Left ventricle myocardium superior (tissue), 1 donor: ENCODE results near the gene ADGRG3. TPM values are rescaled to one million over a fixed set of nuclear protein-coding genes. Genes with fewer than 3 reads are reported as not detected.

ENCODE experiments used
- ATAC-seq: fragments of 200-7000 bp; cut with Tn5 transposase; one replicate; pipeline ENCODE4 v1.9.1; 2020; ENCODE audit warnings: mild to moderate bottlenecking, moderate library complexity
- DNase-seq: peaks from one replicate; pipeline ENCODE4 v3.0.0-alpha.2; 2020
- intact Hi-C: fragments of 100-400 bp; cut with micrococcal nuclease; formaldehyde crosslinking; loops from one replicate; pipeline ENCODE4 v1.11.0; 2022
- total RNA-seq: library from RNA; stranded (reverse); fragmentation: NEBNext Ultra II Directional; extraction: Animal tissue kit (Norgen Biotek cat#: 25700); gene quantifications from one replicate; pipeline ENCODE4 v1.2.1, GENCODE V29; 2021
- donor health status: DM: no; HTN: yes; CAD: no; lungs with severe emphysema.

Gene ADGRG3
- total RNA-seq, 1 donor from 2014 or later, result 0.82 TPM

- intact Hi-C loops, result no loop called here
Measured at GRCh38 chr16:57688987-57689761, 21.1 kb downstream of the ADGRG3 start.

DNA sequence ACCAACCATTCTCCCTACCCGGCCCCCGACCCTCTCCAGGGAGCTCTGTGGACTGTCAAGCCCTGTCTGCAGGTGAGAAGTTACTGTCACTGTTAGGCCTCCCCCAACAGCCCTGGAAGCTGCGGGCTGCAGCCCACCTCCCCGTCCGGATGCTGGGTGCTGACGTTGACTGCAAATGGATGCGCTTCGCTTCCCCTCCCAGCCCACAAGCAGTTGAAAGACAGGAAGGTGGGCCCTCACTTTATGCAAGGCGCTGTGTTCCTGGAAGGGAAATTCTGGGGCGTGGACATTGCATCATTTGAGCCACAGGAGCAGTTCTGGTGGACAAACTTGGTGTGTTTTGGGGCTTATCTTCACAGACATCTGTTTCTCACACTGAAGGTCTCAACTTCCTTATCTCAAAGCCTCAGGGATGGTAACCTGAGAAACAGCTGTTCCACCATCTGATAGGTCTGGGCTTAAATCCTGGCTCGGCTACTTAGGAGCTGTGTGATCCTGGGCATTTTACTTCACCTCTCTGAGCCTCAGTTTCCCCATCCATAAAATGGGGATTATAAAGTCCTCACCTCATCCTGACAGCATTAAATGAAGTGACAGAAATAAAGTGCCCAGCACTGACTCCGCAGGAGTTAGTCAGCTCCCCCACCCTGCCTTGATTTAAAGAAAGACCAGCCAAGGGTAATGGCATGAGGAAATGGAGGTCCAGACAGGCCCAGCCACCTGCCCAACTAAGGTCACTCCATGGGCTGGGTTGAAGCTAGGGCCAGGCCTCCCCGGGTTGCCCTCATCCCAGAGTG lies 21.9 kb downstream of the ADGRG3 start:
- no peak for DNase-seq
- ATAC-seq, result peak; percentile 48
- intact Hi-C loops, result no loop called here

More at GRCh38 chr16:57688987-57689761, 21.1 kb downstream of the ADGRG3 start:
- ATAC-seq (no peak), DNase-seq (no peak)

DNA sequence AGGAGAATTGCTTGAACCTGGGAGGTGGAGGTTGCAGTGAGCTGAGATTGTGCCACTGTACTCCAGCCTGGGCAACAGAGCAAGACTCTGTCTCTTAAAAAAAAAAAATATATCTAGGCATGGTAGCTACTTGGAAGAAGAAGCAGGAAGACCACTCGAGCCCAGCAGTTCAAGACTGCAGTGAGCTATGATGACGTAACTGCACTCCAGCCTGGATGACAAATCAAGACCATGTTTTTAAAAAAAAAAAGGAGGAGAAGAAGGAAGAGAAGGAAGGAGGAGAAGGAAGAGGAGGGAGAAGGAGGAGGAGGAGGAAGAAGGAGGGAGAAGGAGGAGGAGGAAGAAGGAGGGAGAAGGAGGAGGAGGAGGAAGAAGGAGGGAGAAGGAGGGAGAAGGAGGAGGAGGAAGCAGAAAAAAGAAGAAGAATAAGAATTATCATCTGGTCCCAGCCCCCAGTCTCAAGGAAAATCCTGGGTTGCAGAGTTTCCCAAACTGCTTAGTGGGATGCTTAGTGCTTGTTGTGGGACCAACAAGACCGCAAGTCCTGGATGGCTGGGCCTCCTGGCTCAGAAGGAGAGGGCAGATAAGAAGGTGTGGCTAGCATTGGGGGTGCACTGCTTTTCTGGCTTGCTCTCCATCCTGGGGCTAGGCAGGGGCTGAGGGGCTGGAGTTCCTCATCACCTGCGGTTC lies 22.8 kb downstream of the ADGRG3 start:
- intact Hi-C loops, result no loop called here

DNA sequence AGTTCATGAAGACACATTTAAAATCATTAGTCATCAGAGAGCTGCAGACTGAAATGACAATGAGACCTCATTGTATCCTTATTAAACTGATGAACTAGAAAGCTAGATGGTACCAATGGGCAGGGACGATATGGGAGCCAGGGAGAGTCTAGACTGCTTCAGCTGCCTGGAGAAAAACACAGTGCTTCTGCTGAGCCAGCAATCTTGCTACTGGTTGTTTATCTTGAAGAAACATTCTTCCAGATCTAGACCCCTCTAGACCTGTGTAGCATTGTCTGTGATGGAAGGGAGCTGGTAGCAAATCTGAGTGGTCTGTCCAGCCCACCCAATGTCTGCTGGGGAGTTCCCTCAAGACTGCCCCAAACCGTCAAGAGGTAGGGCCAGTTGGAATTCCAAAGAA lies 24.5 kb downstream of the ADGRG3 start:
- intact Hi-C loops, result no loop called here
- ATAC-seq (no peak), DNase-seq (no peak)

More for the DNA sequence above, 22.8 kb downstream of the ADGRG3 start:
- ATAC-seq (no peak), DNase-seq (no peak)

DNA sequence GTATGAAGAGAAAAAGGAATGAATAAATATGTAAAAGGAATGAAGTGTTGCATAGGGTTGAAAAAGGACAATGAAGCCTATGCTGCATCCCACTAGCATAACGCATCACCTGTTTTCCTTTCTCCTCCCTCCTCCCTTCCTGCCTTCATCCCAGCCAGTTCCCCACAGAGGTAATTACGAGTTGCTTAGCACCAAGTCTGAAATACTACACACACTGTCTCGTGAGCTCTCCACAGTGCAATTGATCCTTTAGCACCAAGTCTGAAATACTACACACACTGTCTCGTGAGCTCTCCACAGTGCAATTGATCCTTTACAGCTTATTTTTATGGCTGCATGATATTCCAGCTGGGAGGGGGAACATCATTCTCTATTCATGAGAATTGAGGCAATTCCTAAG lies 25.4 kb downstream of the ADGRG3 start:
- DNase-seq (no peak), ATAC-seq (no peak)
- intact Hi-C loops, result no loop called here

GRCh38 chr16:57694231-57694724 lies 26.2 kb downstream of the ADGRG3 start:
- intact Hi-C loops, result no loop called here
- no peak for DNase-seq
- no peak for ATAC-seq

DNA sequence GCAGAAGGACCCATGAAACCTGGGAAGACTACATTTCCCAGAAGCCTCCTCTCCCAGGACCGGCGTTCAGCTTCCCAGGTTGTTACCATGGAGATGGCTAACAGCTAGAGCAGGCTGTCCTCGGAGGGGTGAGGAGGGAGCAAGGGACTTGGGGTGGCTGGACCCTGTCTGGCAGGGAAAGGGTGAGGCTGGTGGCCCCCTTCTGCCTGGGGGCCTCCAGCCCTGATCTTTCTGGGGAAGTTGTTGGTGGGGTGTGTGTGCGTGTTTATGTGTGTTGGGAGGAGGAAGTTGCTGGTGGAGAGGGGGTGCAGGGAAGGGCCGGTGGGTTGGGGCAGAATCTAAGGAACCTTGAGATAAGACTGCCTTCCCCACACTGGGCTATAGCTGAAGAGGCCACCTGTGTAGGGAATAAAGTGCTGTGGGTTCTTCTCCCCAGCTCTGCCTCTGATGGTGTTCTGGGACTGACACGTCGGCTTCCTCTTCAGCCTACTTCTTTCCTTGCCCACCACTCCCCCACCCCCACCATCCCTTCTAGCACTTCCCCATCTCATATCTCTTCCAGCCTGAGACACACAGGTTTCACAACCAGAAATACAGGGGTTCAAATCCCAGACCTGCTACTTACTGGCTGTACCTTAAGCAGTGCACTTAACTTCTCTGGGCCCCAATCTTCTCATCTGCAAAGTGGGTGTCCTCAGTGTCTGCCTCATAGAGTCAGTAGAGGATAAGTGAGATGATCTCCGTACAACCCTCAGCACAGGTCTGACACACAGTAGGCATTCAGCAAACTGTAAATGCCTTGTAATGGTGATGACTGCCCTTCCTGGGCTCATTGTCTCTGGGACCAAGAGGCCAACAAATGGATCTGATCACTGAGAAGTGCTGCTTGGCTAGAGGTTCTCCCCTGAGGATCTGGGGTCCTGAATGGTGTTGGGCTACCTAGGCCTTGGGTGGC lies 26.9 kb downstream of the ADGRG3 start, which contains the start of gene DRC7:
Gene DRC7, plus strand, starts transcription at position 82 of the 955 bp plus-strand sequence. CDS start 3,144 bp downstream, outside the sequence.
- intact Hi-C loops, result no loop called here
- peak; percentile 61 for ATAC-seq
- no peak for DNase-seq

DNA sequence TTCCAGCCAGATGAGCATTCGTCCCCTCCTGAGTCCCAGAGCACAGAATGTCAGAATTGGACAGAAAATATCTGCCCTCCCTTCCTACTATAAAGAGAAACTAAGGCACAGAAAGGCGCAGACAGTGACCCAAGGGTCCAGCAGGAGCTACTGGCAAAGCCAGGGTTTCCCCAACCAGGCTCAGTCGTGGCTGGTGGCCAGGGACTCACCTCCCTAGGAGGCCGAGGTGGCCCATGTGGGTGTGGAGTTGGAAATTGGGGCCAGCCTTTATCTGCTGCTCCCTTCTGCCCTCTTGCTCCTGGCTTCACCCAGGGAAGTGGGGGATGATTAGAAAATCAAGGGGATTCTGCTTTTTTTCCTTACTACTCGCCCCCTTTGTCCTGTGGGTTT lies 27.6 kb downstream of the ADGRG3 start:
- ATAC-seq (no peak), DNase-seq (no peak)
- intact Hi-C loops, result no loop called here

DNA sequence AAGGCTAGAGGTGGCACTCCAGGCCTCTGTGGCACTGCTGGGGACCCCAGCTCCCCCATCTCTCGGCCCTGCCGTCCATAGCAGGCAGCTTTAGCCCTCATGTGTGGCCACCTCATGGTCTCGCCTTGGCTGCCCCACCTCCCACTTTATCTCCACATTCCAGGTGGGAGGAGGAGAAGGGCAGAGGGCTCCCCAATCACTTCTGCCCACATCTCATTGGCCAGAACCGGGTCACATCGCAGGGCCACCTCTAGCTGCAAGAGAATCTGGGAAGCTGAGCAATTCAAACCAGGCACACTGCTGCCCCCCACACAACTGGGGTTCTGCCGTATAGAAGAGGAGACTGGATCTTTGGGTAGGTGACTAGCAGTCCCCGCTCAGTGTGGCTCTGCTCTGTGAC lies 28.1 kb downstream of the ADGRG3 start:
- intact Hi-C loops, result no loop called here
- no peak for DNase-seq
- ATAC-seq, result no peak

DNA sequence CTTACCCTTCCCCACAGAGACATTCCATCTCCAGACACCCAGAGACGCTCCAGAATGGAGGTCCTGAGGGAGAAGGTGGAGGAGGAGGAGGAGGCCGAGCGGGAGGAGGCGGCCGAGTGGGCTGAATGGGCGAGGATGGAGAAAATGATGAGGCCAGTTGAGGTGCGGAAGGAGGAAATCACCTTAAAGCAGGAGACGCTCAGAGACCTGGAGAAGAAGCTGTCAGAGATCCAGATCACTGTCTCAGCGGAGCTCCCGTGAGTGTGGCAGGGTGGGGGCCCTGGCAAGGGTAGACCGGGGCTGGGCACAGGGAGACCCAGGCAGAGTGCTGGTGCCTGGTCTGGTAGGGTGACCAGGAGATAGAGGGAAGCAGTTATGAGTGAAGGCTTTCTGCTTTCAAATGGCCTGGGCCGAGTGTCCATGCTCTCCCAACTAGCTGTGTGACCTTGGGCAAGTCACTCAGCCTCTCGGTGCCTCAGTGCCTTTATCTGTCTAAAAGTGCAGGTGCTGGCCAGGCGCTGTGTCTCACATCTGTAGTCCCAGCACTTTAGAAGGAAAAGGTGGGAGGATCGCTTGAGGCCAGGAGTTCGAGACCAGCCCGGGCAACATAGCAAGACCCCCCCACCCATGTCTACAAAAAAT lies 29.9 kb downstream of the ADGRG3 start:
- no peak for DNase-seq
- no peak for ATAC-seq
- intact Hi-C loops, result no loop called here

- DNase-seq (no peak), ATAC-seq (no peak)
- intact Hi-C loops, result no loop called here
Measured at GRCh38 chr16:57698812-57699405, 30.8 kb downstream of the ADGRG3 start.

- DNase-seq (no peak), ATAC-seq (no peak)
- intact Hi-C loops, result no loop called here
Measured at GRCh38 chr16:57699481-57699880, 31.4 kb downstream of the ADGRG3 start.

DNA sequence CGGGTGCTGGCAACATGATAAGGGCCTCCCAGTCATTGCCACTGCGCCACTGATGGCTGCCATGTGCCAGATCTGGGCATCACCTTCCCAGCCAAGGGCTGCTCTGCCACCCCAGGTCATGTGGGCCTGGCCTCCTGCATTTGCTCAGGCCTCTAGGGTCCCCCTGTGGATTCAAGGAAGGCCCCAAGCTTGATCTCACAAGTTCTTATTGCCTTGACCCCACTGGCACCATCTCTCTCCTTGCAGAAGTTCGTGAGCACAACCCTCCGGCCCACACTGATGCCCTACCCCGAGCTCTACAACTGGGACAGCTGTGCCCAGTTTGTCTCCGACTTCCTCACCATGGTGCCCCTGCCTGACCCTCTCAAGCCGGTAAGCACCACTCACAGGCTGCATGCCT lies 31.8 kb downstream of the ADGRG3 start:
- intact Hi-C loops, result no loop called here
- ATAC-seq, result no peak
- no peak for DNase-seq

GRCh38 chr16:57700781-57701551 lies 32.9 kb downstream of the ADGRG3 start:
- intact Hi-C loops, result no loop called here

GRCh38 chr16:57701759-57702371 lies 33.8 kb downstream of the ADGRG3 start:
- intact Hi-C loops, result no loop called here
- ATAC-seq, result no peak
- DNase-seq, result no peak

More at GRCh38 chr16:57700781-57701551, 32.9 kb downstream of the ADGRG3 start:
- DNase-seq (no peak), ATAC-seq (no peak)

- DNase-seq (no peak), ATAC-seq (no peak)
- intact Hi-C loops, result no loop called here
Measured at GRCh38 chr16:57703416-57704010, 35.4 kb downstream of the ADGRG3 start.
